ENCODE results near the gene LRRC75A. TPM values are rescaled to one million over a fixed set of nuclear protein-coding genes. Genes with fewer than 3 reads are reported as not detected.

The LRRC75A gene
- total and polyA plus RNA-seq, 2 experiments from 2014 or later, result 9.0 to 23.1 TPM

GRCh38 chr17:16470265-16470664, 21.7 kb downstream of the LRRC75A start:
- no peak for TF ChIP-seq CTCF (IDR thresholded peaks at IDR 0.05; ENCODE audit: low read depth, low read length)
- H3K27ac ChIP-seq, result no peak overlapping the region
- no peaks in the 10 kb centered on the region for H3K9me3 ChIP-seq (ENCODE audit: low read depth)
- no peak for DNase-seq (ENCODE audit: low read depth in 1 of 2, low spot score in 1 of 2)
- no peaks in the 10 kb centered on the region for H3K27me3 ChIP-seq
- H3K4me3 ChIP-seq, result no peak overlapping the region
- H3K36me3 ChIP-seq, result no peaks in the 10 kb centered on the region
- no peaks in the 10 kb centered on the region for H3K4me1 ChIP-seq (ENCODE audit: low read depth)

DNA sequence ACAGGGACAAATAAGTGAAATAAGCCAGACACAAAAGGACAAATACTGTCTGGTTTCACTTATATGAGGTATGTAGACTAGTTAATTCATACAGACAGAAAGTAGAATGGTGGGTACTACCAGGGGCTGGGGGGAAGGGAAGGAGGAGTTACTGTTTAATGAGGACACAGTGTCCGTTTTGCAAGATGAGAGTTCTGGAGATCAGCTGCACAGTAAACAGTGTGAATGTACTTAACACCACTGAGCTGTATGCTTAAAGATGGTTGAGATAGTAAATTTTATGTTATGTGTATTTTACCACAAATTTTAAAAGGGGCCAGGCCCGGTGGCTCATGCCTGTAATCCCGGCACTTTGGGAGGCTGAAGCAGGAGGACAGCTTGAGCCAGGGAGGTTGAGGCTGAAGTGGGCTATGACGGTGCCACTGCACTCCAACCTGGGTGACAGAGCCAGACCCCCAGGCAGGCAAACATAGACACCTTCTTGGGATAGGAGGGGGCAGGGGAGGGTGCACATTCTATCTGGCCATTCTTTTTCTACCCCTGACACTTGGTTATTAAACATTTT, 23.5 kb downstream of the LRRC75A start:
- no peak overlapping the region for H3K27ac ChIP-seq
- DNase-seq (ENCODE audit: low read depth in 1 of 2, low spot score in 1 of 2), result no peak
- peaks cover 5% of the 10 kb centered on the region for H3K4me1 ChIP-seq (ENCODE audit: low read depth)
- no peaks in the 10 kb centered on the region for H3K9me3 ChIP-seq (ENCODE audit: low read depth)
- no peaks in the 10 kb centered on the region for H3K27me3 ChIP-seq
- no peak overlapping the region for H3K4me3 ChIP-seq
- no peaks in the 10 kb centered on the region for H3K36me3 ChIP-seq
- TF ChIP-seq CTCF (IDR thresholded peaks at IDR 0.05; ENCODE audit: low read depth, low read length), result no peak

GRCh38 chr17:16467886-16468285, 24.1 kb downstream of the LRRC75A start:
- H3K4me3 ChIP-seq, result no peak overlapping the region
- no peak for DNase-seq (ENCODE audit: low read depth in 1 of 2, low spot score in 1 of 2)
- H3K4me1 ChIP-seq (ENCODE audit: low read depth), result peaks cover 10% of the 10 kb centered on the region
- H3K36me3 ChIP-seq, result no peaks in the 10 kb centered on the region
- H3K27ac ChIP-seq, result no peak overlapping the region
- H3K9me3 ChIP-seq (ENCODE audit: low read depth), result no peaks in the 10 kb centered on the region
- TF ChIP-seq CTCF (IDR thresholded peaks at IDR 0.05; ENCODE audit: low read depth, low read length), result no peak
- no peaks in the 10 kb centered on the region for H3K27me3 ChIP-seq

- Histone ChIP-seq H3K9me3 (ENCODE audit: low read depth) (no peaks in the 10 kb centered on the region), H3K27me3 (no peaks in the 10 kb centered on the region), H3K27ac (no peak overlapping the region), H3K4me3 (no peak overlapping the region), H3K36me3 (no peaks in the 10 kb centered on the region), H3K4me1 (ENCODE audit: low read depth) (peaks cover 10% of the 10 kb centered on the region)
- TF ChIP-seq CTCF (IDR thresholded peaks at IDR 0.05; ENCODE audit: low read depth, low read length), result no peak
- no peak for DNase-seq (ENCODE audit: low read depth in 1 of 2, low spot score in 1 of 2)
Observed at GRCh38 chr17:16467044-16467443, 24.9 kb downstream of the LRRC75A start.

- peaks cover 10% of the 10 kb centered on the region for H3K4me1 ChIP-seq (ENCODE audit: low read depth)
- H3K27me3 ChIP-seq, result no peaks in the 10 kb centered on the region
- no peak overlapping the region for H3K27ac ChIP-seq
- no peak overlapping the region for H3K4me3 ChIP-seq
- no peak for TF ChIP-seq CTCF (IDR thresholded peaks at IDR 0.05; ENCODE audit: low read depth, low read length)
- no peak for DNase-seq (ENCODE audit: low read depth in 1 of 2, low spot score in 1 of 2)
- no peaks in the 10 kb centered on the region for H3K36me3 ChIP-seq
- H3K9me3 ChIP-seq (ENCODE audit: low read depth), result no peaks in the 10 kb centered on the region
Observed at GRCh38 chr17:16466407-16466806, 25.6 kb downstream of the LRRC75A start.

Measured in cardiac muscle cell (in vitro differentiated cells and primary cell).